ENCODE results near the gene RANBP17.

Gene RANBP17

GRCh38 chr5:171330021-171330420 is 468.2 kb downstream of the RANBP17 start:
- TF ChIP-seq CTCF (conservative IDR thresholded peaks at IDR 0.05) = no peak
- H3K27ac ChIP-seq = no peak overlapping the region

GRCh38 chr5:171335616-171336015 is 473.8 kb downstream of the RANBP17 start:
- H3K27ac ChIP-seq = no peak overlapping the region
- TF ChIP-seq CTCF (conservative IDR thresholded peaks at IDR 0.05) = no peak

- peak overlapping the region; percentile 37 for H3K27ac ChIP-seq
- TF ChIP-seq CTCF (conservative IDR thresholded peaks at IDR 0.05) = peak; percentile 76
These were observed 474.8 kb downstream of the RANBP17 start for GRCh38 chr5:171336521-171337209.

- TF ChIP-seq CTCF (conservative IDR thresholded peaks at IDR 0.05) = peak; percentile 29
- H3K27ac ChIP-seq = peak overlapping the region; percentile 37; the same call in 1 of the 2 replicates
These were observed 475.4 kb downstream of the RANBP17 start for GRCh38 chr5:171337210-171337569.

- no peak for TF ChIP-seq CTCF (conservative IDR thresholded peaks at IDR 0.05)
- no peak overlapping the region for H3K27ac ChIP-seq
These were observed 478.2 kb downstream of the RANBP17 start for GRCh38 chr5:171340042-171340441.

- TF ChIP-seq CTCF (conservative IDR thresholded peaks at IDR 0.05) = no peak
- H3K27ac ChIP-seq = no peak overlapping the region
These were observed 478.7 kb downstream of the RANBP17 start for GRCh38 chr5:171340491-171340890.

GRCh38 chr5:171342362-171343111 is 480.7 kb downstream of the RANBP17 start:
- peak; percentile 75 for TF ChIP-seq CTCF (conservative IDR thresholded peaks at IDR 0.05)
- no peak overlapping the region for H3K27ac ChIP-seq
